AG04450 (cell line): Measurements from ENCODE around the gene SLC25A23. TPM values are rescaled to one million over a fixed set of nuclear protein-coding genes. Genes with fewer than 3 reads are reported as not detected.

Experiments
- CTCF ChIA-PET: fragments of 300-600, 350-600 bp; formaldehyde crosslinking; extraction: SDS; loops from one replicate; lab custom pipeline; 2022; ENCODE audit warnings: antibody characterized with exemption, inconsistent platforms; lab: Charles Lee
- POLR2A ChIA-PET: fragments of 350-600 bp; formaldehyde crosslinking; extraction: SDS; loops from one replicate; lab custom pipeline; 2021; ENCODE audit warnings: antibody characterized with exemption, inconsistent platforms; lab: Yijun Ruan, JAX
- DNase-seq: peaks from one replicate; pipeline ENCODE4 v3.0.0-alpha.2; 2011; ENCODE audit warnings: low read depth, low spot score
- H3K27ac ChIP-seq: one replicate; pipeline ENCODE4 v1.5.1; 2012; ENCODE audit warnings: low read depth, low read length, control low read depth
- H3K27me3 ChIP-seq: one replicate; pipeline ENCODE4 v1.6.0; 2012; ENCODE audit warnings: low read length; ENCODE audit not compliant: control insufficient read depth, insufficient read depth
- H3K4me3 ChIP-seq: 2 replicates; pipeline ENCODE4 v1.5.1; 2011; ENCODE audit warnings: mild to moderate bottlenecking, low read depth, low read length, control low read depth
- H3K9me3 ChIP-seq: 2 replicates; pipeline ENCODE4 v1.5.1; 2012; ENCODE audit warnings: low read length; ENCODE audit not compliant: control insufficient read depth, insufficient read depth
- CTCF ChIP-seq: IDR thresholded peaks from 2 replicates; pipeline ENCODE4 v1.5.1; 2011; ENCODE audit warnings: low read depth, low read length, control low read depth, inconsistent platforms
- polyA plus RNA-seq: library from polyadenylated mRNA; depleted of rRNA; stranded (reverse); fragments of >200 nt; gene quantifications from 2 replicates; pipeline ENCODE4 v1.2.3, GENCODE V29; 2011

SLC25A23 gene
- polyA plus RNA-seq, 1 experiment = 8.0 TPM

GRCh38 chr19:6494438-6495036 is 34.9 kb upstream of the SLC25A23 start:
- TF ChIP-seq CTCF = no peak
- no peaks in the 10 kb centered on the region for H3K27me3 ChIP-seq
- ChIA-PET CTCF (no interaction called here), POLR2A (no interaction called here)
- H3K9me3 ChIP-seq = peaks cover 15% of the 10 kb centered on the region
- H3K27ac ChIP-seq = no peak overlapping the region
- H3K4me3 ChIP-seq = no peak overlapping the region
- no peak for DNase-seq

GRCh38 chr19:6491802-6492592 is 32.4 kb upstream of the SLC25A23 start:
- no peak for DNase-seq
- TF ChIP-seq CTCF = no peak
- CTCF ChIA-PET = no interaction called here
- peaks cover 15% of the 10 kb centered on the region for H3K9me3 ChIP-seq
- POLR2A ChIA-PET = interaction anchor here (0.6 kb wide), 1 partner anchor 24 kb away, joined by 12 read pairs; no protein-coding TSS in a partner anchor
- H3K27ac ChIP-seq = no peak overlapping the region
- H3K27me3 ChIP-seq = no peaks in the 10 kb centered on the region
- no peak overlapping the region for H3K4me3 ChIP-seq

- POLR2A ChIA-PET = no interaction called here
- no peak for TF ChIP-seq CTCF
- Histone ChIP-seq H3K9me3 (peaks cover 6% of the 10 kb centered on the region), H3K4me3 (no peak overlapping the region), H3K27ac (no peak overlapping the region), H3K27me3 (no peaks in the 10 kb centered on the region)
- DNase-seq = no peak
- CTCF ChIA-PET = no interaction called here
Measured at GRCh38 chr19:6490134-6490533, 30.5 kb upstream of the SLC25A23 start.

GRCh38 chr19:6489278-6490061 is 29.9 kb upstream of the SLC25A23 start:
- H3K9me3 ChIP-seq = no peaks in the 10 kb centered on the region
- no peak overlapping the region for H3K27ac ChIP-seq
- POLR2A ChIA-PET = no interaction called here
- no peak for TF ChIP-seq CTCF
- DNase-seq = no peak
- no peaks in the 10 kb centered on the region for H3K27me3 ChIP-seq
- CTCF ChIA-PET = no interaction called here
- no peak overlapping the region for H3K4me3 ChIP-seq
